Measurements from ENCODE around the gene DAB2IP. TPM values are rescaled to one million over a fixed set of nuclear protein-coding genes. Genes with fewer than 3 reads are reported as not detected.

The DAB2IP gene
- total RNA-seq, 1 donor from 2014 or later, result 41.7 TPM

DNA sequence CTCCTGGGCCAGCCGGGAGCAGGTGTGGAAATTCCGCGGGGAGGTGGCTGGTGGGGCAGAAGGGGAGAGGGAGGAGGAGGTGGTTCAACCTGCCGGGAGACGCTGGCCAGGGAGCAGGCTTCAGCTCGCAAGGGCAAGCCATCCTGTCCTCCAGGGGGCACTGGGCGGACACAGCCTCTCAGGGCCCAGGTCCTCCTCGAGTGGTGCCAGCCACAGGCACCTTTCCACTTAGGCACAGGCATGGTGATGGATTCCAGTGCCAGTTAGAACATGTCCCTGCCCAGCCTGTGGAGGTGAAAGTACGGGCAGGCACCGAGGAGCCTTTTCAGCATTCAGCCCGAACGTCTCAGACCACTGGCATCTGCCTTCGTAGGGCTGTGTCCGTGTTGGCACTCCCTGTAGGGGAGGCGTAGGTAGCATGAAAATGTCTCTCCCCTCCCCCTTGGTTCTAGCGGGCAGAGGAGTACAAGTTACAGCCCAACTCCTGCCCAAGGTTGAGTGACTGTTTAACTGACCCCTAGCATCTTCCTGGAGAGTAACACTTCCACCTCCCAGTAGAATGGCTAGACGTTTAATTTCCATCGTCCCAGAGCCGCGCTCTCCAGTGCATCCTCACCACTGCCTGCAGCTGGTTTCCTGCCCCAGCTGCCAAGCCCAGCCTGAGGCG is 48.9 kb downstream of the DAB2IP start:
- Histone ChIP-seq H3K9ac (ENCODE audit: low read length) (peak overlapping the region; percentile 76), H3K79me2 (ENCODE audit: insufficient read depth, low read length) (peaks cover 58% of the 10 kb centered on the region), H3K9me3 (ENCODE audit: insufficient read depth, low read depth, low read length) (no peaks in the 10 kb centered on the region), H2AFZ (ENCODE audit: low read depth, low read length) (peak overlapping the region; percentile 43), H3K4me2 (ENCODE audit: low read length) (peak overlapping the region; percentile 90), H3K4me1 (ENCODE audit: insufficient read depth, low read length) (peaks cover 18% of the 10 kb centered on the region), H3K4me3 (ENCODE audit: insufficient read depth, low read depth, low read length) (peak overlapping the region; percentile 64), H3K36me3 (ENCODE audit: insufficient read depth, low read length) (no peaks in the 10 kb centered on the region), H4K20me1 (ENCODE audit: insufficient read depth, low read length) (peaks cover 64% of the 10 kb centered on the region), H3K27me3 (ENCODE audit: insufficient read depth, low read length) (no peaks in the 10 kb centered on the region), H3K27ac (ENCODE audit: low read depth, low read length) (no peak overlapping the region)
- H3K36me3 Mint-ChIP-seq (ENCODE audit: low read depth, unreplicated experiment), result peaks cover 7% of the 10 kb centered on the region
- no peak for FAIRE-seq
- peaks cover 2% of the 10 kb centered on the region for H3K27me3 Mint-ChIP-seq (ENCODE audit: low read depth, unreplicated experiment)
- H3K4me3 Mint-ChIP-seq (ENCODE audit: unreplicated experiment), result peak overlapping the region; percentile 83
- H3K27ac Mint-ChIP-seq (ENCODE audit: unreplicated experiment), result no peak overlapping the region
- TF ChIP-seq, protein P1, sequence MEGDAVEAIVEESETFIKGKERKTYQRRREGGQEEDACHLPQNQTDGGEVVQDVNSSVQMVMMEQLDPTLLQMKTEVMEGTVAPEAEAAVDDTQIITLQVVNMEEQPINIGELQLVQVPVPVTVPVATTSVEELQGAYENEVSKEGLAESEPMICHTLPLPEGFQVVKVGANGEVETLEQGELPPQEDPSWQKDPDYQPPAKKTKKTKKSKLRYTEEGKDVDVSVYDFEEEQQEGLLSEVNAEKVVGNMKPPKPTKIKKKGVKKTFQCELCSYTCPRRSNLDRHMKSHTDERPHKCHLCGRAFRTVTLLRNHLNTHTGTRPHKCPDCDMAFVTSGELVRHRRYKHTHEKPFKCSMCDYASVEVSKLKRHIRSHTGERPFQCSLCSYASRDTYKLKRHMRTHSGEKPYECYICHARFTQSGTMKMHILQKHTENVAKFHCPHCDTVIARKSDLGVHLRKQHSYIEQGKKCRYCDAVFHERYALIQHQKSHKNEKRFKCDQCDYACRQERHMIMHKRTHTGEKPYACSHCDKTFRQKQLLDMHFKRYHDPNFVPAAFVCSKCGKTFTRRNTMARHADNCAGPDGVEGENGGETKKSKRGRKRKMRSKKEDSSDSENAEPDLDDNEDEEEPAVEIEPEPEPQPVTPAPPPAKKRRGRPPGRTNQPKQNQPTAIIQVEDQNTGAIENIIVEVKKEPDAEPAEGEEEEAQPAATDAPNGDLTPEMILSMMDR (IDR thresholded peaks at IDR 0.05; ENCODE audit: insufficient read depth, low read depth, low read length), result peak; percentile 36
- TF ChIP-seq EZH2 (IDR thresholded peaks at IDR 0.05; ENCODE audit: insufficient read depth, low read length), result no peak
- H3K4me1 Mint-ChIP-seq (ENCODE audit: low read depth, unreplicated experiment), result peaks cover 1% of the 10 kb centered on the region
- DNase-seq (ENCODE audit: low read depth), result no peak
- no peaks in the 10 kb centered on the region for H3K9me3 Mint-ChIP-seq (ENCODE audit: unreplicated experiment)

DNA sequence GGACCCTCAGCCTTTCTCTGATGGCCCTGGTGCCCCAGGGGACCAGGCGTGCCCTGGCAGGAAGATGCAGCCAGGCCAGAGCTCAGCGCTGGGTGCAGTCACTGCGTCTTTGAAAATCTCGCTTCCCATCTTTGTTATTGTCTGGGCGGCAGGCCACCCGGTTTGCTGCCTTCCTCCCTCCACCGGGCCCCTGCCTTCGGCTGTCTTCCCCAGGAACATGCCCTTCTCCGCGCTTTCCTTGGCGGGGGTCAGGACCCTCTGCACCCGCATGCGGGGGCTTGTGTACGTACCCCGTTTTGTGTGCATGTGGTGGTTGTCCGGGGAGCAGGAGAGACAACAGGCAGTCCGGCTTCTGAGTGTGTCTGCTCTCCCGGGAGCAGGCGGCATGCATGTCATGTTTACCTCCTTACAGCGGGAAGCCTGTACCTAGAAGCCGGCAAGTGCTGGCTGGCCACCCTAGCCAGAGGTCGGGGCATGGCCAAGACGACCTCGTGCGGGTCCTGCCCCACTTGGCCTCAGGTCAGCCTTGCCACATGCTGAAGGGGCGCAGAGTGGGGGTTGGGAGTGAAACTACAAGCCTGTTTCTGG is 49.5 kb downstream of the DAB2IP start:
- Histone ChIP-seq H3K4me1 (ENCODE audit: insufficient read depth, low read length) (peaks cover 18% of the 10 kb centered on the region), H3K27me3 (ENCODE audit: insufficient read depth, low read length) (no peaks in the 10 kb centered on the region), H4K20me1 (ENCODE audit: insufficient read depth, low read length) (peaks cover 70% of the 10 kb centered on the region), H3K36me3 (ENCODE audit: insufficient read depth, low read length) (no peaks in the 10 kb centered on the region), H3K9me3 (ENCODE audit: insufficient read depth, low read depth, low read length) (no peaks in the 10 kb centered on the region), H3K9ac (ENCODE audit: low read length) (peak overlapping the region; percentile 76), H3K4me2 (ENCODE audit: low read length) (peak overlapping the region; percentile 90), H2AFZ (ENCODE audit: low read depth, low read length) (no peak overlapping the region), H3K27ac (ENCODE audit: low read depth, low read length) (no peak overlapping the region), H3K79me2 (ENCODE audit: insufficient read depth, low read length) (peaks cover 64% of the 10 kb centered on the region), H3K4me3 (ENCODE audit: insufficient read depth, low read depth, low read length) (peak overlapping the region; percentile 64)
- FAIRE-seq (no peak), DNase-seq (ENCODE audit: low read depth) (no peak)
- TF ChIP-seq, protein P1 (IDR thresholded peaks at IDR 0.05; ENCODE audit: insufficient read depth, low read depth, low read length), result no peak
- no peak for TF ChIP-seq EZH2 (IDR thresholded peaks at IDR 0.05; ENCODE audit: insufficient read depth, low read length)
- Mint-ChIP-seq H3K9me3 (ENCODE audit: unreplicated experiment) (no peaks in the 10 kb centered on the region), H3K4me1 (ENCODE audit: low read depth, unreplicated experiment) (peaks cover 1% of the 10 kb centered on the region), H3K36me3 (ENCODE audit: low read depth, unreplicated experiment) (peaks cover 7% of the 10 kb centered on the region), H3K4me3 (ENCODE audit: unreplicated experiment) (peak overlapping the region; percentile 22), H3K27ac (ENCODE audit: unreplicated experiment) (no peak overlapping the region), H3K27me3 (ENCODE audit: low read depth, unreplicated experiment) (peaks cover 2% of the 10 kb centered on the region)
